GM12878 (cell line): ENCODE results near the gene GNPTAB. TPM values are rescaled to one million over a fixed set of nuclear protein-coding genes. Genes with fewer than 3 reads are reported as not detected.

Experiments
- ATAC-seq: fragments of 200-7000 bp; cut with Tn5 transposase; 3 replicates; pipeline ENCODE4 v1.9.1; 2020; ENCODE audit warnings: mild to moderate bottlenecking, moderate library complexity
- BruUV-seq: library from RNA; stranded (reverse); fragments of 400-500 nt; replicated peaks from 2 replicates; lab custom pipeline; 2021; lab: Mats Ljungman, UMichigan
- CTCF ChIA-PET: fragments of 300-600 bp; sonication (Branson Sonifier 250); formaldehyde crosslinking; extraction: SDS; loops from one replicate; lab custom pipeline; 2021; ENCODE audit warnings: inconsistent platforms; lab: Yijun Ruan, JAX
- POLR2A ChIA-PET: fragments of 350-600 bp; formaldehyde crosslinking; extraction: SDS; loops from one replicate; lab custom pipeline; 2021; ENCODE audit warnings: inconsistent platforms; lab: Charles Lee
- RAD21 ChIA-PET: fragments of 300-600 bp; sonication (Branson Sonifier 250); formaldehyde crosslinking; loops from one replicate; lab custom pipeline; 2023; ENCODE audit warnings: antibody characterized with exemption; ENCODE audit not compliant: unreplicated experiment; lab: Charles Lee
- SMC1A ChIA-PET: fragments of 300-600 bp; sonication (Branson Sonifier 250); formaldehyde crosslinking; loops from one replicate; lab custom pipeline; 2023; ENCODE audit not compliant: unreplicated experiment, uncharacterized antibody; lab: Charles Lee
- DNase-seq: peaks from one replicate; pipeline ENCODE4 v3.0.0-alpha.2; 2011; ENCODE audit warnings: low read depth, low spot score
- FAIRE-seq: peaks from 3 replicates; lab custom pipeline; 2011; peaks lifted over from hg19 to GRCh38; lab: Jason Lieb, UNC
- H2AFZ ChIP-seq: 2 replicates; pipeline ENCODE4 v1.6.0; 2011; ENCODE audit warnings: low read depth, low read length, control low read depth; ENCODE audit not compliant: control insufficient read depth
- H3K27ac ChIP-seq: 2 replicates; pipeline ENCODE4 v1.5.1; 2011; ENCODE audit warnings: control low read depth; ENCODE audit not compliant: control insufficient read depth, insufficient read depth
- H3K27me3 ChIP-seq, 2 experiments: replicated peaks in 1 of 2; 2 replicates each; pipeline versions ENCODE4 v1.6.0 to v1.6.1; 2011; ENCODE audit warnings: low read length in 1 of 2; ENCODE audit not compliant: control insufficient read depth in 2 of 2, insufficient read depth in 2 of 2
- H3K36me3 ChIP-seq, 2 experiments: 2 replicates each; pipeline ENCODE4 v1.5.1; 2011; ENCODE audit warnings: low read length in 1 of 2; ENCODE audit not compliant: control insufficient read depth in 2 of 2, insufficient read depth in 2 of 2
- H3K4me1 ChIP-seq: 2 replicates; pipeline ENCODE4 v1.6.1; 2011; ENCODE audit warnings: mild to moderate bottlenecking, low read length, moderate library complexity, mixed read lengths; ENCODE audit not compliant: control insufficient read depth, insufficient read depth
- H3K4me2 ChIP-seq: 2 replicates; pipeline ENCODE4 v1.6.0; 2011; ENCODE audit warnings: control low read depth; ENCODE audit not compliant: control insufficient read depth, insufficient read depth
- H3K4me3 ChIP-seq: fragments of 200-600 bp; sonication (generic); 2 replicates; pipeline ENCODE4 v1.5.1; 2016
- H3K79me2 ChIP-seq: 2 replicates; pipeline ENCODE4 v1.6.0; 2011; ENCODE audit warnings: low read length; ENCODE audit not compliant: control insufficient read depth, insufficient read depth
- H3K9ac ChIP-seq: 2 replicates; pipeline ENCODE4 v1.8.0; 2011; ENCODE audit warnings: low read length, control low read depth, mixed read lengths; ENCODE audit not compliant: control insufficient read depth, insufficient read depth
- H3K9me3 ChIP-seq: replicated peaks from 3 replicates; pipeline ENCODE4 v1.5.1; 2011; ENCODE audit warnings: mild to moderate bottlenecking, low read length; ENCODE audit not compliant: control insufficient read depth, insufficient read depth
- H4K20me1 ChIP-seq: 2 replicates; pipeline ENCODE4 v1.6.0; 2011; ENCODE audit not compliant: control insufficient read depth, insufficient read depth
- ATF7 ChIP-seq: fragments of 450-650 bp; IDR thresholded peaks from 2 replicates; pipeline ENCODE4 v1.6.1; 2016; ENCODE audit warnings: low read depth, mild to moderate bottlenecking
- BCL11A ChIP-seq: IDR thresholded peaks from 2 replicates; pipeline ENCODE4 v1.6.1; 2011; ENCODE audit warnings: low read depth, low read length
- DPF2 ChIP-seq: fragments of 450-650 bp; IDR thresholded peaks from 2 replicates; pipeline ENCODE4 v1.6.1; 2017; ENCODE audit warnings: mild to moderate bottlenecking
- FOS ChIP-seq: IDR thresholded peaks from 3 replicates; pipeline ENCODE4 v1.6.1; 2011; ENCODE audit warnings: borderline replicate concordance; ENCODE audit not compliant: insufficient read length; ENCODE audit errors: extremely low read depth
- MXI1 ChIP-seq: fragments of 150-350 bp; IDR thresholded peaks from 2 replicates; pipeline ENCODE4 v1.6.1; 2011; ENCODE audit warnings: low read depth, mild to moderate bottlenecking, inconsistent platforms, low read length, improper control_type of control experiment
- NBN ChIP-seq: fragments of 450-650 bp; IDR thresholded peaks from 2 replicates; pipeline ENCODE4 v1.6.1; 2016
- NR2C2 ChIP-seq: IDR thresholded peaks from 2 replicates; pipeline ENCODE4 v1.6.1; 2011; ENCODE audit warnings: borderline replicate concordance, low read depth; ENCODE audit not compliant: control insufficient read depth, insufficient read length
- POLR2AphosphoS5 ChIP-seq: IDR thresholded peaks from 2 replicates; pipeline ENCODE4 v1.6.1; 2011; ENCODE audit warnings: mild to moderate bottlenecking, low read length, inconsistent platforms
- RAD51 ChIP-seq: fragments of 450-650 bp; IDR thresholded peaks from 2 replicates; pipeline ENCODE4 v1.6.1; 2016; ENCODE audit warnings: moderate library complexity, mild to moderate bottlenecking, inconsistent platforms
- RELA ChIP-seq: fragments of 450-650 bp; IDR thresholded peaks from 2 replicates; pipeline ENCODE4 v1.8.0; 2014; ENCODE audit warnings: borderline replicate concordance; ENCODE audit not compliant: partially characterized antibody
- RFX5 ChIP-seq: IDR thresholded peaks from 2 replicates; pipeline ENCODE4 v1.6.1; 2011; ENCODE audit warnings: low read depth, low read length, improper control_type of control experiment
- RUNX3 ChIP-seq: IDR thresholded peaks from 2 replicates; pipeline ENCODE4 v1.6.1; 2012; ENCODE audit warnings: low read length, inconsistent platforms
- SIX5 ChIP-seq: IDR thresholded peaks from 2 replicates; pipeline ENCODE4 v1.6.1; 2011; ENCODE audit warnings: mild to moderate bottlenecking, low read depth, low read length, moderate library complexity; ENCODE audit not compliant: severe bottlenecking
- SMC3 ChIP-seq: IDR thresholded peaks from 2 replicates; pipeline ENCODE4 v1.6.1; 2011; ENCODE audit warnings: low read length, improper control_type of control experiment, borderline replicate concordance
- SREBF2 ChIP-seq: IDR thresholded peaks from 2 replicates; pipeline ENCODE4 v1.6.1; 2012; ENCODE audit warnings: mild to moderate bottlenecking, low read length
- ZNF207 ChIP-seq: fragments of 450-650 bp; IDR thresholded peaks from 2 replicates; pipeline ENCODE4 v1.6.1; 2014; ENCODE audit warnings: antibody characterized with exemption, mild to moderate bottlenecking, borderline replicate concordance
- ZNF24 ChIP-seq: fragments of 450-650 bp; IDR thresholded peaks from 2 replicates; pipeline ENCODE4 v1.6.1; 2017; ENCODE audit warnings: antibody characterized with exemption, mild to moderate bottlenecking
- ZNF384 ChIP-seq: IDR thresholded peaks from 2 replicates; pipeline ENCODE4 v1.6.1; 2012; ENCODE audit warnings: low read depth, mild to moderate bottlenecking, low read length, improper control_type of control experiment, borderline replicate concordance
- ZSCAN29 ChIP-seq: fragments of 450-650 bp; IDR thresholded peaks from 2 replicates; pipeline ENCODE4 v1.6.1; 2017; ENCODE audit warnings: mild to moderate bottlenecking, moderate library complexity
- WGBS: methylation state at CpG from one replicate; pipeline ENCODE4 v1.1.6; 2016; ENCODE audit warnings: low lambda C conversion rate; ENCODE audit not compliant: insufficient replicate concordance, insufficient coverage; ENCODE audit errors: missing lambda C conversion rate; 5-methylcytosine and 5-hydroxymethylcytosine counted together
- in situ Hi-C: fragments of 300-500 bp; cut with MboI; formaldehyde crosslinking; loops from 9 replicates; pipeline ENCODE4 v1.14.3; 2018; ENCODE audit warnings: mixed read lengths
- intact Hi-C: fragments of 100-400 bp; cut with micrococcal nuclease; formaldehyde crosslinking; loops from one replicate; pipeline ENCODE4 v1.14.2; 2022; ENCODE audit not compliant: unreplicated experiment
- polyA plus RNA-seq, 11 experiments: library from polyadenylated mRNA; depleted of rRNA in 4 of 11; unstranded in 6 of 11; stranded (reverse) in 5 of 11; fragments of >200 nt; fragmentation: Nextera tagmentation in 4 of 11; fragmentation: Illumina TruSeq in 1 of 11; extraction: Ambion mirVana in 4 of 11; extraction: Trizol in 1 of 11; gene quantifications; 1 replicate in 1 of 11; 2 replicates in 10 of 11; pipeline versions ENCODE4 v1.2.1 to v1.2.3, GENCODE V29; 2011 to 2016; ENCODE audit warnings: inconsistent platforms in 2 of 11, missing spikeins in 2 of 11, low read depth in 1 of 11
- total RNA-seq, 4 experiments: library from RNA; depleted of rRNA in 3 of 4; stranded (reverse); fragments of >200 nt in 3 of 4; fragmentation: Illumina TruSeq in 1 of 4; extraction: Trizol in 1 of 4; gene quantifications; 2 replicates each; pipeline versions ENCODE4 v1.2.1 to v1.2.3, GENCODE V29; 2013 to 2021
- TF ChIP-seq, protein P1 (sequence below): fragments of 450-650 bp; IDR thresholded peaks from 2 replicates; pipeline ENCODE4 v1.6.1; 2016; ENCODE audit warnings: mild to moderate bottlenecking
- TF ChIP-seq, protein P2 (sequence below): fragments of 450-650 bp; IDR thresholded peaks from 2 replicates; pipeline ENCODE4 v1.6.1; 2018; ENCODE audit warnings: mild to moderate bottlenecking, low read depth, moderate library complexity; ENCODE audit not compliant: partially characterized antibody

The GNPTAB gene
- total and polyA plus RNA-seq, 10 of the 15 experiments (the other 5 are each of a cell fraction or from before 2014, with no cell fraction given): 9.8 to 38.9 (median 35.3) TPM

DNA sequence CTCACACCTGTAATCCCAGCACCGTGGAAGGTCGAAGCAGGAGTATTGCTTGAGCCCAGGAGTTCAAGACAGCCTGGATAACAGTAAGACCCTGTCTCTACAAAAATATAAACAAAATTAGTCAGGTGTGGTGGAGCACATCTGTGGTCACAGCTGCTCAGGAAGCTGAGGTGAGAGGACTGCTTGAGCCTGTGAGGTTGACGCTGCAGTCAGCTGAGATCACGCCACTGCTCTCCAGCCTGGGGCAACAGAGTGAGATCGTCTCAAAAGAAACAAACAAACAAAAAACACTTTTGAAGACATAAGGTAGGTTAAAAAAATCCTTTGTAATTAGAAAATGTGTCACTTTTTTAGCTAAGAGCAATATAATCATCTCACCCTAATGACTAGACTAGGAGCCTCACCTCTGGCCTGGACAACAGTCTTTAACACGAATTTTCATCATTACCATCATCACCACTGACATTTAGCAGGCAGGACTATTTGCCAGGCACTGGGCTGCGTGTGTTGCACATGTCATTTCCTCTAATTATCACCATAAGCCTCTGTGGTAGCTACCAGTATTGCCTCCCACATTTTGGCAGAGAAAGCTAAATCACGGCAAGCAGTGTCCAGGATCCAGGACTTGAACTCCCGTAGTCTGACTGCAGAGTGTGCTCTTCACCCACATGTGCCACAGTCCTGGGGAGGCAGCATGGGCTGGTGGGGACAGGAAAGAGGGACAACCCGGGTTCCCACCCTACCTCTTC is 86.9 kb downstream of the GNPTAB start:
- BruUV-seq: TSS peak; percentile 89
- Histone ChIP-seq H4K20me1 (no peaks in the 10 kb centered on the region), H3K4me1 (peaks cover 17% of the 10 kb centered on the region), H3K27me3 (no peaks in the 10 kb centered on the region), H3K4me3 (no peak overlapping the region), H3K4me2 (peak overlapping the region; percentile 59), H3K9ac (peak overlapping the region; percentile 51), H3K79me2 (no peaks in the 10 kb centered on the region), H3K36me3 (peaks cover 2 to 13% of the 10 kb centered on the region in 2 experiments), H3K9me3 (no peaks in the 10 kb centered on the region), H2AFZ (peak overlapping the region; percentile 62), H3K27ac (peak overlapping the region; percentile 85)
- ChIA-PET CTCF (interaction anchor here (0.6 to 1.1 kb wide), 2 partner anchors 18 to 30 kb away, joined by 3 to 4 read pairs; no protein-coding TSS in a partner anchor), SMC1A (interaction anchor here (0.6 to 1.4 kb wide), 7 partner anchors 10 to 329 kb away, joined by 3 to 5 read pairs (median 4); no protein-coding TSS in a partner anchor), POLR2A (interaction anchor here (0.5 kb wide), 1 partner anchor 21 kb away, joined by 3 read pairs; no protein-coding TSS in a partner anchor), RAD21 (interaction anchor here (1.0 to 1.4 kb wide), 4 partner anchors 11 to 109 kb away, joined by 3 to 5 read pairs (median 3); no protein-coding TSS in a partner anchor)
- ATAC-seq: peak; percentile 97
- peak; percentile 75 for FAIRE-seq
- 19% methylated on average over 10 of the region's 10 CpGs for WGBS
- intact Hi-C loops (no loop called here), in situ Hi-C loops (no loop called here)
- peak; percentile 67 for DNase-seq
- TF ChIP-seq POLR2AphosphoS5 (peak; percentile 51; the same call in 1 of the 2 replicates), ZSCAN29 (no peak), SREBF2 (peak; percentile 51; the same call in 1 of the 2 replicates), ZNF207 (no peak), BCL11A (peak; percentile 69), FOS (no peak), SIX5 (no peak), SMC3 (no peak), ATF7 (peak; percentile 74), MXI1 (no peak), RUNX3 (peak; percentile 95), NR2C2 (no peak), RFX5 (no peak), NBN (peak; percentile 39; the same call in 1 of the 2 replicates), RAD51 (0 out of 2 replicates have a peak, but pooled peaks have one; percentile 34), ZNF384 (no peak), ZNF24 (no peak), RELA (no peak), DPF2 (peak; percentile 53; the same call in 1 of the 2 replicates)
- TF ChIP-seq, protein P1, sequence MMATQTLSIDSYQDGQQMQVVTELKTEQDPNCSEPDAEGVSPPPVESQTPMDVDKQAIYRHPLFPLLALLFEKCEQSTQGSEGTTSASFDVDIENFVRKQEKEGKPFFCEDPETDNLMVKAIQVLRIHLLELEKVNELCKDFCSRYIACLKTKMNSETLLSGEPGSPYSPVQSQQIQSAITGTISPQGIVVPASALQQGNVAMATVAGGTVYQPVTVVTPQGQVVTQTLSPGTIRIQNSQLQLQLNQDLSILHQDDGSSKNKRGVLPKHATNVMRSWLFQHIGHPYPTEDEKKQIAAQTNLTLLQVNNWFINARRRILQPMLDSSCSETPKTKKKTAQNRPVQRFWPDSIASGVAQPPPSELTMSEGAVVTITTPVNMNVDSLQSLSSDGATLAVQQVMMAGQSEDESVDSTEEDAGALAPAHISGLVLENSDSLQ: peak; percentile 52
- TF ChIP-seq, protein P2, sequence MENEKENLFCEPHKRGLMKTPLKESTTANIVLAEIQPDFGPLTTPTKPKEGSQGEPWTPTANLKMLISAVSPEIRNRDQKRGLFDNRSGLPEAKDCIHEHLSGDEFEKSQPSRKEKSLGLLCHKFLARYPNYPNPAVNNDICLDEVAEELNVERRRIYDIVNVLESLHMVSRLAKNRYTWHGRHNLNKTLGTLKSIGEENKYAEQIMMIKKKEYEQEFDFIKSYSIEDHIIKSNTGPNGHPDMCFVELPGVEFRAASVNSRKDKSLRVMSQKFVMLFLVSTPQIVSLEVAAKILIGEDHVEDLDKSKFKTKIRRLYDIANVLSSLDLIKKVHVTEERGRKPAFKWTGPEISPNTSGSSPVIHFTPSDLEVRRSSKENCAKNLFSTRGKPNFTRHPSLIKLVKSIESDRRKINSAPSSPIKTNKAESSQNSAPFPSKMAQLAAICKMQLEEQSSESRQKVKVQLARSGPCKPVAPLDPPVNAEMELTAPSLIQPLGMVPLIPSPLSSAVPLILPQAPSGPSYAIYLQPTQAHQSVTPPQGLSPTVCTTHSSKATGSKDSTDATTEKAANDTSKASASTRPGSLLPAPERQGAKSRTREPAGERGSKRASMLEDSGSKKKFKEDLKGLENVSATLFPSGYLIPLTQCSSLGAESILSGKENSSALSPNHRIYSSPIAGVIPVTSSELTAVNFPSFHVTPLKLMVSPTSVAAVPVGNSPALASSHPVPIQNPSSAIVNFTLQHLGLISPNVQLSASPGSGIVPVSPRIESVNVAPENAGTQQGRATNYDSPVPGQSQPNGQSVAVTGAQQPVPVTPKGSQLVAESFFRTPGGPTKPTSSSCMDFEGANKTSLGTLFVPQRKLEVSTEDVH: no peak
